T-helper 2 cell treated with Interferon-gamma antibody and Interleukin-4, amounts not matched to agents 5 μg/mL and 100 μg/mL, for 36 hours (primary cell): ENCODE measurements around the gene DAB2IP.

Experiments used
- DNase-seq: peaks from one replicate; pipeline ENCODE4 v3.0.0; 2021; ENCODE audit warnings: low spot score
- H3K27ac Mint-ChIP-seq: one replicate; pipeline ENCODE4 v1.8.0; 2021; ENCODE audit warnings: mild to moderate bottlenecking, mixed read lengths
- H3K27me3 Mint-ChIP-seq: one replicate; pipeline ENCODE4 v1.8.0; 2021; ENCODE audit warnings: low read depth, mixed read lengths
- H3K36me3 Mint-ChIP-seq: one replicate; pipeline ENCODE4 v1.8.0; 2021; ENCODE audit warnings: low read depth, mixed read lengths
- H3K4me1 Mint-ChIP-seq: one replicate; pipeline ENCODE4 v1.8.0; 2021; ENCODE audit warnings: low read depth, mixed read lengths
- H3K4me3 Mint-ChIP-seq: one replicate; pipeline ENCODE4 v1.8.0; 2022; ENCODE audit warnings: mild to moderate bottlenecking, moderate library complexity, mixed read lengths
- H3K9me3 Mint-ChIP-seq: one replicate; pipeline ENCODE4 v1.8.0; 2021; ENCODE audit warnings: mixed read lengths

The DAB2IP gene

GRCh38 chr9:121656941-121657470, 5.6 kb downstream of the DAB2IP start:
- no peak for DNase-seq
- H3K27me3 Mint-ChIP-seq, result peaks cover 33% of the 10 kb centered on the region
- H3K27ac Mint-ChIP-seq, result no peak overlapping the region
- H3K4me3 Mint-ChIP-seq, result no peak overlapping the region
- no peaks in the 10 kb centered on the region for H3K9me3 Mint-ChIP-seq
- H3K36me3 Mint-ChIP-seq, result no peaks in the 10 kb centered on the region
- no peaks in the 10 kb centered on the region for H3K4me1 Mint-ChIP-seq

GRCh38 chr9:121658166-121658565, 6.7 kb downstream of the DAB2IP start:
- Mint-ChIP-seq H3K4me3 (no peak overlapping the region), H3K9me3 (no peaks in the 10 kb centered on the region), H3K4me1 (no peaks in the 10 kb centered on the region), H3K27me3 (peaks cover 29% of the 10 kb centered on the region), H3K36me3 (no peaks in the 10 kb centered on the region), H3K27ac (no peak overlapping the region)
- no peak for DNase-seq

- Mint-ChIP-seq H3K27me3 (peaks cover 25% of the 10 kb centered on the region), H3K4me3 (no peak overlapping the region), H3K9me3 (no peaks in the 10 kb centered on the region), H3K4me1 (no peaks in the 10 kb centered on the region), H3K36me3 (no peaks in the 10 kb centered on the region), H3K27ac (no peak overlapping the region)
- no peak for DNase-seq
Measured at GRCh38 chr9:121658591-121658990, 7.2 kb downstream of the DAB2IP start.

- no peak for DNase-seq
- Mint-ChIP-seq H3K36me3 (no peaks in the 10 kb centered on the region), H3K27ac (no peak overlapping the region), H3K4me3 (no peak overlapping the region), H3K4me1 (no peaks in the 10 kb centered on the region), H3K27me3 (peaks cover 12% of the 10 kb centered on the region), H3K9me3 (no peaks in the 10 kb centered on the region)
Measured at GRCh38 chr9:121660367-121660766, 8.9 kb downstream of the DAB2IP start.

GRCh38 chr9:121660876-121661275, 9.4 kb downstream of the DAB2IP start:
- no peaks in the 10 kb centered on the region for H3K36me3 Mint-ChIP-seq
- no peak overlapping the region for H3K4me3 Mint-ChIP-seq
- H3K27me3 Mint-ChIP-seq, result peaks cover 14% of the 10 kb centered on the region
- H3K27ac Mint-ChIP-seq, result no peak overlapping the region
- DNase-seq, result no peak
- H3K9me3 Mint-ChIP-seq, result no peaks in the 10 kb centered on the region
- no peaks in the 10 kb centered on the region for H3K4me1 Mint-ChIP-seq

- Mint-ChIP-seq H3K4me3 (no peak overlapping the region), H3K4me1 (no peaks in the 10 kb centered on the region), H3K36me3 (no peaks in the 10 kb centered on the region), H3K27ac (no peak overlapping the region), H3K9me3 (no peaks in the 10 kb centered on the region), H3K27me3 (peaks cover 14% of the 10 kb centered on the region)
- DNase-seq, result no peak
Measured at GRCh38 chr9:121661328-121661727, 9.9 kb downstream of the DAB2IP start.

- no peaks in the 10 kb centered on the region for H3K4me1 Mint-ChIP-seq
Measured at GRCh38 chr9:121662359-121662758, 10.9 kb downstream of the DAB2IP start.

GRCh38 chr9:121662891-121663580, 11.6 kb downstream of the DAB2IP start:
- Mint-ChIP-seq H3K27me3 (peaks cover 14% of the 10 kb centered on the region), H3K27ac (no peak overlapping the region), H3K4me1 (no peaks in the 10 kb centered on the region), H3K4me3 (no peak overlapping the region), H3K36me3 (no peaks in the 10 kb centered on the region), H3K9me3 (no peaks in the 10 kb centered on the region)
- no peak for DNase-seq

More at GRCh38 chr9:121662359-121662758, 10.9 kb downstream of the DAB2IP start:
- Mint-ChIP-seq H3K27me3 (peaks cover 14% of the 10 kb centered on the region), H3K4me3 (no peak overlapping the region), H3K9me3 (no peaks in the 10 kb centered on the region), H3K27ac (no peak overlapping the region), H3K36me3 (no peaks in the 10 kb centered on the region)
- no peak for DNase-seq

- DNase-seq, result no peak
- no peaks in the 10 kb centered on the region for H3K4me1 Mint-ChIP-seq
- no peak overlapping the region for H3K27ac Mint-ChIP-seq
- H3K9me3 Mint-ChIP-seq, result no peaks in the 10 kb centered on the region
- no peaks in the 10 kb centered on the region for H3K36me3 Mint-ChIP-seq
- no peak overlapping the region for H3K4me3 Mint-ChIP-seq
- peaks cover 14% of the 10 kb centered on the region for H3K27me3 Mint-ChIP-seq
Measured at GRCh38 chr9:121663591-121663990, 12.2 kb downstream of the DAB2IP start.

- Mint-ChIP-seq H3K9me3 (no peaks in the 10 kb centered on the region), H3K27me3 (peaks cover 11% of the 10 kb centered on the region), H3K36me3 (no peaks in the 10 kb centered on the region), H3K4me3 (no peak overlapping the region), H3K4me1 (no peaks in the 10 kb centered on the region), H3K27ac (no peak overlapping the region)
- no peak for DNase-seq
Measured at GRCh38 chr9:121666294-121666693, 14.9 kb downstream of the DAB2IP start.

- no peak overlapping the region for H3K4me3 Mint-ChIP-seq
- H3K27me3 Mint-ChIP-seq, result peaks cover 11% of the 10 kb centered on the region
- no peaks in the 10 kb centered on the region for H3K4me1 Mint-ChIP-seq
- no peaks in the 10 kb centered on the region for H3K9me3 Mint-ChIP-seq
- H3K36me3 Mint-ChIP-seq, result no peaks in the 10 kb centered on the region
- no peak for DNase-seq
- no peak overlapping the region for H3K27ac Mint-ChIP-seq
Measured at GRCh38 chr9:121667214-121667613, 15.8 kb downstream of the DAB2IP start.

GRCh38 chr9:121667890-121668289, 16.5 kb downstream of the DAB2IP start:
- no peak overlapping the region for H3K27ac Mint-ChIP-seq
- peaks cover 6% of the 10 kb centered on the region for H3K27me3 Mint-ChIP-seq
- no peaks in the 10 kb centered on the region for H3K9me3 Mint-ChIP-seq
- no peak for DNase-seq
- H3K4me1 Mint-ChIP-seq, result no peaks in the 10 kb centered on the region
- H3K36me3 Mint-ChIP-seq, result no peaks in the 10 kb centered on the region
- no peak overlapping the region for H3K4me3 Mint-ChIP-seq

- Mint-ChIP-seq H3K27ac (no peak overlapping the region), H3K36me3 (no peaks in the 10 kb centered on the region), H3K9me3 (no peaks in the 10 kb centered on the region), H3K4me1 (no peaks in the 10 kb centered on the region), H3K27me3 (peaks cover 2% of the 10 kb centered on the region), H3K4me3 (no peak overlapping the region)
- no peak for DNase-seq
Measured at GRCh38 chr9:121670431-121670830, 19.0 kb downstream of the DAB2IP start.

GRCh38 chr9:121671612-121672155, 20.2 kb downstream of the DAB2IP start:
- Mint-ChIP-seq H3K27me3 (no peaks in the 10 kb centered on the region), H3K4me1 (no peaks in the 10 kb centered on the region), H3K36me3 (no peaks in the 10 kb centered on the region), H3K27ac (no peak overlapping the region), H3K9me3 (no peaks in the 10 kb centered on the region), H3K4me3 (no peak overlapping the region)
- no peak for DNase-seq

- Mint-ChIP-seq H3K27me3 (no peaks in the 10 kb centered on the region), H3K9me3 (no peaks in the 10 kb centered on the region), H3K4me3 (no peak overlapping the region), H3K27ac (no peak overlapping the region), H3K36me3 (no peaks in the 10 kb centered on the region), H3K4me1 (no peaks in the 10 kb centered on the region)
- DNase-seq, result no peak
Measured at GRCh38 chr9:121672213-121672612, 20.8 kb downstream of the DAB2IP start.
